Eye (tissue), 1 donor: ENCODE measurements around the gene NLRX1.
"Not testable (repeated sequence)": the region's sequence is repeated elsewhere in the genome, so short reads cannot be mapped to it uniquely, and the experiment has no call there.

ENCODE experiments used
- DNase-seq: peaks from one replicate; pipeline ENCODE4 v3.0.0-alpha.2; 2015

NLRX1 gene

GRCh38 chr11:119218141-119218878, 49.8 kb downstream of the NLRX1 start:
- DNase-seq = no peak

DNA sequence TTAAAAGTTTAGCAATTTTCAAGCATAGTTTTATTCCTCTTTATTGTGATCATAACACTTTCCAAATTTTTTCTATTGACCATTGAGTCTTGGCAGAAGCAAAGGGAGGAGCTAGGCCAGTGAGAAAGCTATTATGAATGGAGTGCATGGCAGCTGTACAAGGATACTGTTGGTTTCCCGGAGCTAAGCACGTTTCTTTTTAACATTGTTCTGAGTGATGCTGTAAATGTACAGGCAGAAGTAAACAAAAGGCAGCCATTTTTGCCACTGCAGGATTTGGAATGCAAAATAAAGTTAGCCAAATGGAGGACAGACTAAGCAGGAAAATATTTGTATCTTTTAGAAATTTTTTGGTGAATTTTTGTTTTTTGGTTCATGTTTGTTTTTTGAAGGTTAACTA, 53.8 kb downstream of the NLRX1 start:
- DNase-seq = peak; percentile 41

GRCh38 chr11:119222891-119223290, 54.4 kb downstream of the NLRX1 start:
- DNase-seq = no peak

GRCh38 chr11:119223856-119224255, 55.3 kb downstream of the NLRX1 start:
- DNase-seq = no peak

DNA sequence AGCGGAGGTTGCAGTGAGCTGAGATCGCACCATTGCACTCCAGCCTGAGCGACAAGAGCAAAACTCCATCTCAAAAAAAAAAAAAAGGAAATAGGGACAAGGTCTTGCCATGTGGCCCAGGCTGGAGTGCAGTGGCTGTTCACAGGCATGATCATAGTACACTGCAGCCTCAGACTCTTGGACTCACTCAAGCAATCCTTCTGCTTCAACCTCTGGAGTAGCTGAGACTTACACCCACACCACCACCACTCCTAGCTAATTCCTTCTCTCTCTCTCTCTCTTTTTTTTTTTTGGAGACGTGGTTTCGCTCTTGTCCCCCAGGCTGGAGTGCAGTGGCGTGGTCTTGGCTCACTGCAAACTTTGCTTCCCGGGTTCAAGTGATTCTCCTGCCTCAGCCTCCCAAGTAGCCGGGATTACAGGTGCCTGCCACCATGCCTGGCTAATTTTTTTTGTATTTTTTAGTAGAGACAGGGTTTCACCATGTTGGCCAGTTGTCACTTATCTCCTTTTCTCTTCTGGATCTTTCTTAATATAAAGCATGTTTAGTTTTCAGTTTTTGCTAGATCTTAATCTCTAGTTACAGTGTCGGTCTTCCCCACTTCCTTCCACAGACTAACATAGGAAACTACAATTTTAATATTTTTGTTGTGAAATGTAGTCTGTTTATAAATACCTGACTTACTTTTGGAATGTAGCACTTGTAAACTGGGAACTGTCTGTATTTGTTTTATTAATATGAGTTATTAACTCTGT, 60.2 kb downstream of the NLRX1 start:
- DNase-seq = not testable (repeated sequence)

DNA sequence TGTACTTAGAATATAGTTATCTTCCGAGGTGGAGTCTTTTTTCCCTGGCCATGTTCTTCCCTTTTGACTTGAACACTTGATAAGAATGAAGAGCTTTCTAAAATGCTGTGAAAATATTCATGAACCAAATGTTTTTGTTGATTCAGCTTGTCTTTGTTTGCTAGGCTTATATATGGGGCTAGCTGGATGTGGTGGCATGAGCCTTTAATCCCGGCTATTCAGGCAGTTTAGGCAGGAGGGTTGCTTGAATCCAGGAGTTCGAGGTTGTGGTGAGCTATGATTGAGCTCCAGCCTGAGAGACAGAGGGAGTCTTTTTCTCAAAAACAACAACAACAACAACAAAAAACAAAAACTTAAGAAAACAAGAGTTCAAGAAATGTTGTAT, 60.8 kb downstream of the NLRX1 start:
- DNase-seq = no peak

- DNase-seq = no peak
Observed at GRCh38 chr11:119229741-119230140, 61.2 kb downstream of the NLRX1 start.
